Measurements from ENCODE around the gene ARNT2.
A peak's percentile ranks its signal among the peaks of the same experiment; 100 is the strongest.

Gene ARNT2

DNA sequence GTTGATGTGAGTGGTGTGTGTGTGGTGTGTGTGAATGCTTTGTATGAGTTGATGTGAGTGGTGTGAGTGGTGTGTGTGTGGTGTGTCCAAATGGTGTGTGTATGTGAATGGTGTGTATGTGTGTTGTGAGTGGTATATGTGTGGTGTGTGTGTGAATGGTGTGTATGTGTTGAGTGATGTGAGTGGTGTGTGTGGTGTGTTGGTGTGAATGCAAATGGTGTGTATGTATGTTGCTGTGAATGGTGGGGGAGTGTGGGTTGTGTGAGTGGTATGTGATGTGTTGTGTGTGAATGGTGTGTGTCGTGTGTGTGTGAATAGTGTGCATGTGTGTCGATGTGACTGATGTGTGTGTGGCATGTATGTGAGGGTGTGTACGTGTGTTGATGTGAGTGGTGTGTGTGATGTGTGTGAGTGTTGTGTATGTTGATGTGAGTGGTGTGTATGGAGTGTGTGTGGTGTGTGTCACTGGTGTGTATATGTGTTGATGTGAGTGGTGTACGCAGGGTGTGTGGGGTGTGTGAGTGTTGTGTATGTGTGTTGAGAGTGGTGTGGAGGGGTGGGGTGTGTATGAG lies 40.6 kb downstream of the ARNT2 start:
- DNase-seq = no peak

DNA sequence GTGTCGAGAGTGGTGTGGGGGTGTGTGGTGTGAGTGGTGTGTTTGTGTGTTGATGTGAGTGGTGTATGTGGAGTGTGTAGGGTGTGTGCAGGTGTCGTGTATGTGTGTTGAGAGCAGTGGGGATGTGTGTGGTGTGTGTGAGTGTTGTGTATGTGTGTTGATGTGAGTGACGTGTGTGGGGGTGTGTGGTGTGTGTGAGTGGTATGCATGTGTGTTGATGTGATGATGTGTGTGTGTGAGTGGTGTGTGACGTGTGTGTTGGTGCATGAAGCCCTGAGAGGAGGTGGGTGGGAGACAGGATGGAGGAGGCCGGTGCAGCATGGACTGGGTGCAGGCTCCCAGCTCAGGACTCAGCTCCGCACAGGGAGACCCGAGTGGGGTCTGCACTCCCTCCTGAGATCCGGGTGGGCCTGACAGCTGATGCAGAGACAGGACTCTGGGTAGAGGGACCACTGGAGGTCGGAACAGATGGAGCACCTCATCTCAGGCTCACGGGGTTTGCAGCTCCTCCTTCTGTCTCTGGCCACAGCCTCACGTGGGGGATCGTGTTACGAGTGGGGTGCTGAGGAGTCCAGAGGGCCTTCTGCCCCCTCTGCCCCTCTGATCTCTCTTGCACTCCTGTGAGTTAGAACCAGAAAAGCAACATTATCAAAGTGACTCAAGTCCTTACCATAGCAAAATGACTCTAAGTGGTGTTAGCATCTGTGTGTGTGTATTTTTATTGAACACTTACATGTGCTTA lies 41.3 kb downstream of the ARNT2 start:
- no peak for DNase-seq

DNA sequence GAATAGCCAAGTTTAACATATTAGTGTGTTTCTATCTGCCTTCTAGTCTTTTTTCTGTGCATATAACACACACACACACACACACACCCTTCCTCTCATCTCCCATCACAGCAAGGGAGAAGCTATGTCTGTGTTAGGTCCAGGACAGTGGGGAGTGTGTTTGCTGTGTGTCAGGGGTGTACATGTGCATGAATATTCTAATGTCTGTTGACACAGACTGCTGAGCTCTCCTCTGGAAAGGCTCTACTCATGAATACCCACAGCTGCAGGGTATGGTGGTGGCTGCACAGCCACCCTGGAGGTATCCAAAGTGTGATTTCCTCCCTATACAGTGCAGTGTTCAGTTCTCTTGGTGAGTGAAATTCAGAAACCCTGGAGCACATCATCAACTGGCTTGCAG lies 42.9 kb downstream of the ARNT2 start:
- DNase-seq = no peak

DNA sequence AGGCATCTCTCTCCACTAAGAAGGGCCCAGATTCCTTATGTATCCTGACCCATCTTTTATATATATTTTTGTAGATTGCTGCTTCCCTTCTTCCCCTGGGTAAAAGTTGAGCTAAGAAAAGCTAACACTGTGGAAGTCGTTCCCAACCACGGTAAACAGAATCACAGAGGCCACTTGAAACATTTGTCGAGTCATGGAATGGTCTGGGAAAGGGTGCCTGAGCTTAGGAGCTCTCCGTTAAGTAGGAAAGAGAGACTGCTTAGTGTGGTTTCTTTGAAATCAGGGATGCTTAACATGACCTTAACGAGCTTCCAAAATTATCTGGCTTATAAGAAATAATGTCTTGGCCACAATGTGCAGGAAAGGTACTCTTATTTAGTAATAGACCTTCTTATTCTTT lies 45.6 kb downstream of the ARNT2 start:
- no peak for DNase-seq

DNA sequence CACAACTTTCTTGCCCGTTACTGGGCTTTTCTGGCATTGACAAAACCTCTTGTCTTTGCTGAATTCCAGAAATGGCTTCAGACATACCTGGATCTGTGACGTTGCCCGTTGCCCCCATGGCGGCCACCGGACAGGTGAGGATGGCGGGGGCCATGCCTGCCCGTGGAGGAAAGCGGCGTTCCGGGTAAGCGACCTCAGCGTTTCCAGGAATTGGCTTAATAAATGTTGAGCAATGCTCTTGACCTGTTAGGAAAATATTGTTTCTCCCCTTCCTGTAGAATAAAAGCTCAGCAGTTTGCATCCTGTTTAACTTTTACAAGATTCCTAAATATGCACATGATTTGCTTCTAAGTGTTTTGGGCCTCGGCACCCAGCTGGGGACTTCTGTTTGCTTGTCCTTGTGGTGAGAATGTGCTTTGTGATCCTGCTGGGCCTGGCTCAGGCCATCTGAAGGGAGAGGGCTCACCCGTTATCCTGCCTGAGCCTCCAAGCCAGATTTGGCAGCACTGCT lies 46.7 kb downstream of the ARNT2 start:
- DNase-seq = no peak

DNA sequence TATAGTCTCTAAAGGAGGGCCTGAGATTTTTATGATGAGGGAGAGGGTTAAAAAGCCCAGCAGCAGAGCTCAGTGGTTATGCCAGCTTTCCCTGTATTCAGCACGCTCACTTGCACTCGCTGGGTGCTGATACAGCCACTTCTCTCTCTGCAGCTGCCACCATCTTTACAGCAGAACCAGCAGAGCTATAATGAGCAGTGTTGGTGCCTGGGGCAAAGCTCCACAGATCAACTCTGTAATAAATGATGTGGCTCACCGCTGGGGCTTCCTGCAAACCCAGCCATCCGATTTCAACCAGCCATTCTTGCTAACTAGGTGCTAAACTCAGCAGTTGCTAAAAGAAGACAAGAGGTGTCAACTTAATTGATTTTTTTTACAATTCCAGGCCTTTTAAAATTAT lies 48.0 kb downstream of the ARNT2 start:
- DNase-seq = no peak

DNA sequence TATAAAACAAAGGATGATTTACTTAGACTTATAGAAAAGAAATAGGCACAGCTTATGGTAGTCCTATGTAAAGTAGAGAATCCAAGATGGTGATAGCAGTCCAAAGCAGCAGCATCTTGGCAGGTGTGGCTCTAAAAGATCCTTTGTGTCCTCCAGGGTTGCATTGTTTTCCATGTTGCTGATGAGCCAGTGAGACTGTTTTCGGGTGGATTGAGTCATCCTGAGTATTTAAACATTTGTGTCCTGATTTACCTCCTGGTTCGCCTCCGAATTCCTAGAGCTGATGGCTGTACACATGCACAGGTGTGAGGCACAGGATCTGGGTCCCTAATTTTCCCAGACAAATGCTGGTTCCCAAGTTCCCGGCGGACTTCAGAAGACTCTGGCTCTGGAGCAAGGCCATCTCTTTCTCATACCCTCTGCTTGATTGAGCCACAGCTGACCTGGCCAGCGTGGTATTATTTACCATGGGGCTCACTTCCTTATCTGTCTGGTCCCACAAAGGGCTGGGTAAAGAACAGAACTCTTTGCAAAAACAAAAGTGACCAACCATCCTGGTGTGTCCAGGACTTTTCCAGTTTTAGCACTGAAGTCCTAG lies 51.0 kb downstream of the ARNT2 start:
- DNase-seq = no peak

DNA sequence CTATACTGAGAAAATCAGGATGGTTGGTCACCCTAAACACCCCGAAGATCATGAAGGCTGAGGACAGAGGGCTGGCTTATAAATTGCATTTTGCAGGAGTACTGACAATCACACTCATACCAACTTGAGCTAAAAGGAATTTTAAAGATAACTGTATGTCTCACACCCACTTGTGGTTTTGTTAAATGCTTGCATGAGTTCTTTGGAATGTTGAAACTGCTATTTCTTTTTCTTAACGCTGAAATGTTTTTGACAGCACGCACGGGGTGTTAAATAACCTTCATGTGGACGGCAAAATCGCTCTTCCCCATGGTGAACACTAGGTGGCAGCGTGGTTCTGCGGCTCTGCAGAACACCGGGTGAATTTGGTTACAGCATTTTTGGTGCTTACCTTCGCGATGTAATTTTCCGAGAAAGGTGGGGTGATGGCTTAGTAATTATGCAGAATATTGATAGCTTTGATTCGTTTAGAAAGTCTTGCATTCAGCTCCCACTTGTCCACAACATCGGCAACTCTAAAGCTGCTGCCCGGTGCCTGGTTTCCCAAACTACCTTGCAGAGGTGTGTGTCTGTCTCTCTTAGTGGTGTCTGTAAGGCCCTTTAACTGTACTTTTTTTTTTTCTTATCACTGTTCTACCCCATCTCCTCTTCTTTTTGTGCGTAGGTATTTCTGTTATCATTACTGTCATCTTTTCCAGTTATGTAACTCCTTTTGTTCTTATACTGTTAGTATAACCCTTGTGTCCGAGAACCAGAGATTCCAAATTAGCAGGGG lies 51.7 kb downstream of the ARNT2 start:
- peak; percentile 40 for DNase-seq

DNA sequence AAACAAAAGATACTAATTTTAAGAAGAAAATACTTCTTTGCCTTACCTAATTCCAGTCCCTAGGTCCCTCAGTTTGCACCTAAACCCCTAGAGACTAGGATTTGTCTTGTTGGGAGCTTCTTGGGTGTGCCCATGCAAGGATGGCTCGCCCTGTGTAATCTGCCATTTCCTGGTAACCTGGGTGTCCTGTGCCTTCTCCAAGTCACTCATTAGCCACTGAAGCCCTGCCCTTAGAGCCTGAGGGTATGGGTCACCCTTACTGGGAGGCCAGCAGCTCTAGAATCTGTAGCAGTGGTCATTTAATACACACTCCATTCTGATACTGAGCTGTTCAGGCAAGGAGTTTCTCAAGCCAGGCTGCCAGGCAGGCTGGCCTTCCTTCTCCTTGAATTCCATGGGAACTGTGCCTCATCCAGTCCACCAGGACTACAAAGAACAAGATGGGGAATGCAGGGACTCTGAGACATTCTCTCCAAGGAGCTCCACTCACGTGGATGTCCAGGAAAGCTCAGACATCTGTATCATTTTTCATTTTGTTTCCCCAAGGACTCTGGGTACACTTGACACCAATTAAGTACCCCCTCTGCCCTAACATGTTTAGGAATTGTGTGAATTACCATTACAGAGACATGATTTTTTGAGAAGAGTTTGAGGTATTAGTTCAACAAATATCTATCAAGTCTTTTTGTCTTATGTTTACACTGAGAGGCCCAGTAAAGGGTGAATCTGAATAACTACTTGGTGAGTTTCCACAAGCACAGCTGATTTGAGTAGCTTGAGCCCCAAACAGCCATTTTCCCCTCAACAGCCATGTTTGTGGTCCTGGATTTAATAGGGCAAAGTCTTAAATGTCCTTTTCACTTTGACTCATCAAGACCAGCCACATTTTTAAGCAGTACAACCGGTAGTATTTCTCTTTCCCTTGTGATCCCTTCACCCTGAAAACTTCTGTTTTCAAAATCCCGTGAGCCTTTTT lies 52.6 kb downstream of the ARNT2 start:
- DNase-seq = no peak

DNA sequence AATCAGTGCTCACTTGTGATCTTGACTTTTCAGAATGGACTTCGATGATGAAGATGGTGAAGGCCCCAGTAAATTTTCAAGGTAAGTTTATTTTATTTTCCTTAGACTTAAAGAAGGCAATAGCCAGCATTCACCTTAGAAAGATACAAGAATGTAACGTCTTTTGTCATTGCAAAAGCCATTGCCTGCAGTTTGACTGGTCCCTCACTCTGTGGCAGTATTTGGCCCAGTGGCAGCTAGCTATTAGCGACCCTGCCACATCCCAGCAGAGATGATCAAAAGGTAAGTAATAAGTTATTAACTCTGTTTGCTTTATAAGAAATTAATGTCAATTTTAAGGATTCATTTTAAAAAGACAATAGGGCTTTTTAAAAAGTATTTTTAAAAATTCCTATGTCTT lies 53.7 kb downstream of the ARNT2 start:
- DNase-seq = no peak

DNA sequence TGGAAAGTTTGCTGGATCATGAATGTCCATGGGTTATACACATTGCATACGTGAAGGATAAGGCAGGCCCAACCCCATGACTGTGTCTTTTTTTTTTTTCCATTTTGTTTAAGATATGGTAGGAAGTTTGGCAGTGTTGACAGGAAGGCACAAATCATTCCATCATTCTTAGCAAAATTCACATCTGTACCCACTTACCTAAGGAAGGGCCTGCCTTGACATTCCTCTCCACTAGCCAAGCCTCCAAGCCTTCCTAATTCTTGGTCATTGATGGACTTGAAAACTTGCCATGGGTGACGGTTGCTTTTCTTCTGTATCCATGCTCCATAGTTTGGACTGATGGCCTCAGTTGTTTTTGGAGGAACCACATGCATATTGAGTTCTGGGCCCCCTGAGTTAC lies 54.4 kb downstream of the ARNT2 start:
- no peak for DNase-seq

DNA sequence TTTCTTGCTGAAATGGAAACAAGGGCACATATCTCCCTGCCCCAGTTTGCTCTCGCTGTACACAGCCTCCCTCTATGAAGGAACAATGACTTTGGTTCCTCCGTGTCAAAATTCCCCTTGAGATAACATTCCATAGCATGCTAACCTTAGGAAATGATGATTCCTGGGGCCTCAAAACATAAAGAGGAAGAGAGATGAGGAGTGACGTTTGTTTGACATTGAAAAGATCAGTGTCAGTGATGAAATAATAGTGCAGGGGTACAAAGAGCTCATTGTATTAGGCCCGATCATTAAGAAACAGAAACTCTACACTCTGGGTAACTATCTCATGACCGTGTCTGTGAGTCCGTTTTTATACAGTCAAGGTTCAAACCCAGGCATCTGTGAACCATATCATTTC lies 55.2 kb downstream of the ARNT2 start:
- no peak for DNase-seq

DNA sequence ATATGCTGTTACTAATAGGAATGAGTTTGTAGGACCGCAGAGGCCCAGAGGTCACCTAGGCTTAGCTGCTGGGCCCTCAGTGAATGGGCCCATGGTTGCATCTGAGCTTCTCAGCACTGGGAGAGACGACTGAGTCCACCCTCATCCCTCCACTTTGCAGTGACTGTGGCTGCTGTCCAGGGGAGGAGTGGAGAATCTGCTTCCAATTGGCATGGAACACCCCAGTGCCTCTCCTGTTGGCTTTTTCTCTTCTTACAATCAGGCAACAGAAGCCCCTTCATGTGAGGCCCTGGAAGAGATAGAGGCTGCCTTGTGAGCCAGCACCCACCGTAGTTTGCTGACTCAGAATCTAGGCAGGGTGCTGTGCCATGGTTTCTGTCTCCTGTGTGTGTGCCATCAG lies 55.6 kb downstream of the ARNT2 start:
- DNase-seq = no peak

DNA sequence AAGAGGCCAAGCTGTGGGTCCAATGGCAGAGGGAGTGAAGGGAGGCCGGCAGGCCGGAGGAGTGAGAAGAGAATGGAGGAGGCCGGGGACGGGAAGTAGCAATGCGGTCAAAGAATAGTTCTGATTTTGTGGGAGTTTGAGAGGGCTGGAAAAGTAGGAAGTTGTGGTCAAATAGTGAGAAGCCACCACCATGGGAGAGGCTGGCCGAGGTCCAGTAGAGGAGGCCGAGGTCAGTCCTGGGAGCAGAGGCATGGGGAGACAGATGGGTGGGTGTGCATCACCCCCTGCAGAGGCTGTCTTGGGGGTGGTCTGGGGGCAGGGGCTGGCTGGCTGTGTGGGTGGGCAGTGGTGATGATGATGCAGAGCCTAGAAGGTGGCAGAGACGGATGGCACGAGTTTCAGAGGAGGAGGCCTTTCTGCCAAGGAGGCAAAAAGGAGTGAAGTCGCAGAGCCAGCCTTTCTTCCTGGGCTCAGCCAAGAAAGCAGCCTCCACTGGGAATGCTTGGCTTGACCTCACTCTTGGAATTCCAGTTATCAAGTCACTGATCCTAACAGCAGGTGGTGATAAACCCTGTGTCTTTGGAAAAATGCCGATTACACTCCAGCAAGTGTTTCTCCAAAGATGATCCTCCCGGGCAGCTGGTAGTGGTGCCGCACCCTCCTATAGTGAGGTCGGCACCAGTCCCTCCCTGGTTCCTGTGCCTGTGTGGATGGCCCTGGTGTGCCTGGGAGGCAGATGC lies 57.3 kb downstream of the ARNT2 start:
- no peak for DNase-seq

DNA sequence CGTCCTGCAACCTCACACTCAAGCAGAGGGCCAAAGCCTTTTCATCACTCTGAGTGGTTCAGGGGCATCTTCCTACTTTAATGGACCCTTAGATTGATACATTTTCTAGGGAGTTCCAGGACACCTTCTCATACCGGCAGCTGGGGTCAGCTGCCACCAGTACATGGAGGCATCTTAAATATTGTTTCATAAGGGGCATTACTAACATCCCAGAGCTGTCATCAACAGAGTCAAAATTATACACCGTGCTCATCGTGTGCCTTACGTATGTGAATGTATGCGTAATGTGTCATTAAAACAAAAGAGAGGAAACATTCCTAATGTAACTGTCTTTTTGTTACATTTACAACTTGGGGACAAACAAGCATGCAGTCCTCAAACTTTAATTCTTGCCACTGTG lies 57.9 kb downstream of the ARNT2 start:
- no peak for DNase-seq

DNA sequence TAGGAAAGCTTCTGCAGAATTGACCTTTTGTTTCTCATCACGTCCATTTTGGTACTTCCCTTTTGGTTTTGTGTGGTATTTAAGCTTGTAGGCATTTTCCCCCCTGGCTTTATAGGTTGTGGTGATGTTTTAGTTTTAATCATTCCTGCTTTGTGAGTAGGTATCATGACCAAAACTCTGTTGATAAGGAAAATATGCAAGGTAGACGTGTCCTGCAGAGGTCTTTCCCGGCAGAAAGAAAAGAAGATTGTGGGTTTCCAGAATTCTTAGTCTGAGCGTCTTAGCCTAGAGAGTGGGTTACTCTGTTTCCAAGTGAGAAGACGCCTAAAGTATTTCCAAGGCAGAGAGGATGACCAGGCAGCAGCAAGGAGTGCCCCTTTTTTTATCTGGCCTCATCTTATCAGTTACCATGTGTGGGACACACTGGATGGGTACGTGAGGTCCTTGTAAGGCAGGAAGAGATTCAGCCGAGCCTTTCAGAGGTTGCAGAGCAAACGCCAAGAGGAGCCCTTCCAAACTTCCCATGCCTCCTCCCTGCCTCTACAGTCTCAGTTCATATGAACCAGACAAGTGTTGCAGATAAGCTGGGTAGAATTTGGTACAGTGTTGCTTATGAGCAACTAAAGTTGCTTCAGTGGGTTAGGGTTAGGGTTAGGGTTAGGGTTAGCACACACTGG lies 58.8 kb downstream of the ARNT2 start:
- DNase-seq = no peak

DNA sequence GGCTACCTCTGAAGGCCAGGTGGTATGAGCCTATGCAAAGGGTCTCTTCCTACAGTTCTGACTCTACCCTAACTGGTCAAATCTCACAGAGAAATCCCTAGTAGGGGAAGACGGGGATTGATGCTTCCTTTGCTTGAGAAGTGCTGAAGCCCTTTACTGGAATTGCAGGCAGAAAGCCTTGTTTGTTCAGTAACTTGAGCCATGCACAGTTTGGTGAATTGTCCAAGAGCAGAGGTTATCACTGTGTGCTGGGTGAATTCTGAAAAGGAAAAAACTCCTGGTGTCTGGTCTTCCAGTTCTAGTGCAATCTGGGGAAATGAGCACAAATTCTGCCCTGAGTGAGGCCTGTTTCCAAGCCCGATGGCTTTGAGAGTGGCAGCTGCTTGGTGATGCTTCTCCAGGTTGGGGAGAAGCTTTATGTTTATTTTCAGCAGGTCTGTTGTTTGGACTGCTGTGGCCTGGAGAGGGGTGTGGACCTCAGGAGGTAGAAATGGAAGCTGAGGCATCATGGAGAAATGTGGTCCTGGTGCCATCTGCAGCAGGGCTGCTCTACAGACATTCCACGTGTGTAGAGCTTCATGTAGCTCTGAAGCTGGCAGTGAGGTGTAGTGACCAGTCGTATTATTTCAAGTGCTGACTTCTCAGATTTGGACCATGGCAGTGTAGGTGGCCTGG lies 60.9 kb downstream of the ARNT2 start:
- no peak for DNase-seq

DNA sequence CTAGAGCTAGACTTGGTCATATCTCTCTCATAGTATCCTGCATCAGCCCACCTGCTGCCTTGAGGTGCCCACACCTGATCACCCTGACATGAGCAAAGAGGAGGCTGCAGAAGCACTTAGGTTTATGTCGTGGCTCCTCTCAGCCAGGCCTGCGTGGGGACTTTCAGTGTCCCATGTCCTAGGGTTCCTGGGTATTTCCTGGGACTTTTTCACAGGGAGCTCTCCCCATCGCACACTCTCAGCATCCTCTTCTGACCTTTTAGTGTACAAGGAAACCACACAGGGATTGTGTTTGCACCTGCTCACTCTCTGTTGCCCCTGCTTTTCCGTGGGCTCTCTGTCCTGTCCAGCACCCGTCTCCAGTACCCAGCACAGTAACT lies 61.4 kb downstream of the ARNT2 start:
- DNase-seq = no peak

DNA sequence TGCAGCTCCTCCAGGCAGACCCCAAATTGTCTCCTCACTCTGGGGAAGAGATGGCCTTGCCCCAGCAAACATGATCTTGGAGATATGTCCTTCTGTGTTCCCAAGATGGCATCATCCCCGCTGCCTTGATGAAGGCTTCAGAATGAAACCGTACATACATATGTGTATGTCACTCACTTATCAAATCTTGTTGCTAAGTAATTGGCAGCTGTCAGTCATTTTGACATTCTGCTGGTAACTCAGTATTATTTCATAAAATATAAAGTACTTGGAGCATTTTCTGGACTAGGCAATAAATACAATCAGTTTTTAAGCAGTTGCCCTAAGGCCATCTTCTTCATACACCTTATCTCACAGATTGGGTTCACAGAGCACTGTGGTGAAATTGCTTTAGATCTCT lies 62.4 kb downstream of the ARNT2 start:
- DNase-seq = no peak

DNA sequence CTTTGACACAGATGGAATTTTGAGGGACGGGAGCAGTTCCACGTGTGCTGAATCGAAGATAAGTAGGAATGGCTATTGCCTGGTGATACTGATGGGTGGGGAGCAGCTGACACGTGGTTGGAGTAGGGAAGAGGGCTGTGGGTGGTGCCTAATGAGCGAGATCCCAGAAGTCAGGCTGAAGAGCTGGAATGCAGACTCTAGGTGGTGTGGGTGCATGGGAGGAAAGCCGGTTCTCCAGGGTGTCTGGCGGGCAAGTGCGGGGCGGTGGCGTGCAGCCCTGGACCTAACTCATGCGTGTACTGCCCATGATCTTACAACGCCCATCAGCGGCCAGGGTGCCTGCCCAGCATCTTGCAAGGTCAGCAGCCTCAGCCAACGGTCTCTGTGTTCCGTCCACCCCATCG lies 63.1 kb downstream of the ARNT2 start:
- DNase-seq = no peak

DNA sequence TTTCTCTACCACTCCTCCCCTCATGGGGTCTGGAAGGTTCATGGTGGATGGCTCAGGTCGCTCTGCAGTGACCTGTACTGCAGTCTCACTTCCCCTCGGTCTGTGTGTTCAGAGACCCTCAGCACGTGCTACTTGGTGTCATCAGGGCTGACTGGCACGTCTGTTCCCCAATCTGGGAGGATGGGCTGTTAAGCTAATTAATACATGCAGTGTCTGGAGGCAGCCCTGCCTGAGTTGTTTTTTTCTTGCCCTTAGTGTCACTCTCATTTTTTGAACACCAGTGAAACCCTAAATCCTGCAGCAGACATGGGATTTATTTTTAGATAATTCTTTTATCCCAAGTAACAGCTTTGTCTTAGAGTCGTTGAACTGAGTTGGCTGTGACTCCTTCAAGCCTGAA lies 64.6 kb downstream of the ARNT2 start:
- DNase-seq = no peak

Measured in T1000 (cell line).